ENCODE data around the gene COG4.

DNA sequence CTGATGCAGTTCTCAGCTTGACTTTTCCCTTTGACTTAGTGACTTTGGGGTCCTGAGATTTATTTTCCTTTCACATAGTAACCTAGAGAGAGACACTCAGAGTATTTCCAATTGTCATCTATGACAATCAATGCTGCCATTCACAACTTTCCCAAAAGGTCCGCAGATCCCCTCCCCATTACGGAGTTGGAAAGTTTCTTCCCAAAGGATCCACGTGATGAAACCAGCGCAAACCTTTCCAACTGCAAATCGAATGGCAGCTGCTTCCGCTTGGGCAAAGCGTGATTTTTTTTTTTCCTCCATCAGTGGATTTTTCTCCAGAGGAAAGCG, 69.5 kb downstream of the COG4 start:
- TF ChIP-seq, protein P1, sequence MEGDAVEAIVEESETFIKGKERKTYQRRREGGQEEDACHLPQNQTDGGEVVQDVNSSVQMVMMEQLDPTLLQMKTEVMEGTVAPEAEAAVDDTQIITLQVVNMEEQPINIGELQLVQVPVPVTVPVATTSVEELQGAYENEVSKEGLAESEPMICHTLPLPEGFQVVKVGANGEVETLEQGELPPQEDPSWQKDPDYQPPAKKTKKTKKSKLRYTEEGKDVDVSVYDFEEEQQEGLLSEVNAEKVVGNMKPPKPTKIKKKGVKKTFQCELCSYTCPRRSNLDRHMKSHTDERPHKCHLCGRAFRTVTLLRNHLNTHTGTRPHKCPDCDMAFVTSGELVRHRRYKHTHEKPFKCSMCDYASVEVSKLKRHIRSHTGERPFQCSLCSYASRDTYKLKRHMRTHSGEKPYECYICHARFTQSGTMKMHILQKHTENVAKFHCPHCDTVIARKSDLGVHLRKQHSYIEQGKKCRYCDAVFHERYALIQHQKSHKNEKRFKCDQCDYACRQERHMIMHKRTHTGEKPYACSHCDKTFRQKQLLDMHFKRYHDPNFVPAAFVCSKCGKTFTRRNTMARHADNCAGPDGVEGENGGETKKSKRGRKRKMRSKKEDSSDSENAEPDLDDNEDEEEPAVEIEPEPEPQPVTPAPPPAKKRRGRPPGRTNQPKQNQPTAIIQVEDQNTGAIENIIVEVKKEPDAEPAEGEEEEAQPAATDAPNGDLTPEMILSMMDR (IDR thresholded peaks at IDR 0.05): no peak
- TF ChIP-seq POLR2A (IDR thresholded peaks at IDR 0.05): no peak

Measured in breast epithelium (tissue), 3 donors.